HEK293 (cell line): ENCODE measurements around the gene TMED6.
A peak's percentile ranks its signal among the peaks of the same experiment; 100 is the strongest.

Source experiments
- CTCF ChIA-PET: fragments of 350-600 bp; formaldehyde crosslinking; extraction: SDS; loops from one replicate; lab custom pipeline; 2021; ENCODE audit warnings: antibody characterized with exemption; lab: Yijun Ruan, JAX
- POLR2A ChIA-PET: fragments of 300-600 bp; formaldehyde crosslinking; extraction: SDS; loops from one replicate; lab custom pipeline; 2020; ENCODE audit warnings: antibody characterized with exemption, inconsistent platforms; lab: Yijun Ruan, JAX
- H3K27ac ChIP-seq: fragments of 200-500 bp; sonication (Bioruptor generic); 2 replicates; pipeline ENCODE4 v1.5.1; 2014; ENCODE audit warnings: low read depth, low read length, control low read depth, inconsistent platforms; ENCODE audit errors: extremely low read depth
- H3K36me3 ChIP-seq, 2 experiments: fragments of 200-500 bp in 1 of 2; sonication (Bioruptor generic) in 1 of 2; 1 replicate in 1 of 2; 2 replicates in 1 of 2; pipeline ENCODE4 v1.5.1; 2014 to 2017; ENCODE audit warnings: inconsistent platforms in 2 of 2, low read length in 2 of 2; ENCODE audit not compliant: control insufficient read depth in 2 of 2, insufficient read depth in 1 of 2
- H3K4me1 ChIP-seq: fragments of 200-500 bp; sonication (Bioruptor generic); 2 replicates; pipeline ENCODE4 v1.5.1; 2014; ENCODE audit warnings: mild to moderate bottlenecking, low read length, inconsistent platforms; ENCODE audit not compliant: control insufficient read depth, insufficient read depth
- H3K4me3 ChIP-seq: 2 replicates; pipeline ENCODE4 v1.5.1; 2011; ENCODE audit warnings: low read depth, mild to moderate bottlenecking, control low read depth, low read length, moderate library complexity
- H3K9me3 ChIP-seq: fragments of 200-500 bp; sonication (Bioruptor generic); 2 replicates; pipeline ENCODE4 v1.5.1; 2014; ENCODE audit warnings: low read depth, low read length, inconsistent platforms; ENCODE audit not compliant: control insufficient read depth, insufficient read depth
- KLF1 ChIP-seq: fragments of 450-650 bp; formaldehyde crosslinking; IDR thresholded peaks from 2 replicates; pipeline ENCODE4 v1.5.1; 2016; ENCODE audit warnings: missing biosample characterization, missing genetic modification characterization
- KLF8 ChIP-seq: fragments of 450-650 bp; formaldehyde crosslinking; IDR thresholded peaks from 2 replicates; pipeline ENCODE4 v1.5.1; 2016; ENCODE audit warnings: missing biosample characterization, missing genetic modification characterization
- MEIS1 ChIP-seq: sonication (generic); formaldehyde crosslinking; IDR thresholded peaks from 2 replicates; pipeline ENCODE4 v1.8.1; 2022; ENCODE audit warnings: missing genetic modification reagents, mild to moderate bottlenecking, borderline replicate concordance
- PRDM2 ChIP-seq: fragments of 450-650 bp; formaldehyde crosslinking; IDR thresholded peaks from 2 replicates; pipeline ENCODE4 v1.5.1; 2016; ENCODE audit warnings: missing biosample characterization, missing genetic modification characterization, borderline replicate concordance
- SP2 ChIP-seq: fragments of 450-650 bp; formaldehyde crosslinking; IDR thresholded peaks from 2 replicates; pipeline ENCODE4 v1.5.1; 2016; ENCODE audit warnings: missing biosample characterization, missing genetic modification characterization
- TCF7L2 ChIP-seq: IDR thresholded peaks from 2 replicates; pipeline ENCODE4 v1.6.1; 2011; ENCODE audit warnings: low read depth, mild to moderate bottlenecking, inconsistent platforms, low read length, moderate library complexity, borderline replicate concordance
- ZEB2 ChIP-seq: fragments of 450-650 bp; formaldehyde crosslinking; IDR thresholded peaks from 2 replicates; pipeline ENCODE4 v1.5.1; 2016; ENCODE audit warnings: missing biosample characterization, missing genetic modification characterization
- ZNF221 ChIP-seq: fragments of 450-650 bp; formaldehyde crosslinking; IDR thresholded peaks from 2 replicates; pipeline ENCODE4 v1.5.1; 2017; ENCODE audit warnings: missing biosample characterization, missing genetic modification characterization, borderline replicate concordance
- ZNF24 ChIP-seq: fragments of 450-650 bp; formaldehyde crosslinking; IDR thresholded peaks from 2 replicates; pipeline ENCODE4 v1.5.1; 2016; ENCODE audit warnings: missing biosample characterization, missing genetic modification characterization
- ZNF335 ChIP-seq: fragments of 450-650 bp; formaldehyde crosslinking; conservative IDR thresholded peaks from 2 replicates; pipeline ENCODE4 v1.5.1; 2016; ENCODE audit warnings: missing biosample characterization, missing genetic modification characterization
- ZNF366 ChIP-seq: fragments of 450-650 bp; formaldehyde crosslinking; conservative IDR thresholded peaks from 2 replicates; pipeline ENCODE4 v1.5.1; 2016; ENCODE audit warnings: missing biosample characterization, missing genetic modification characterization
- ZNF394 ChIP-seq: fragments of 450-650 bp; formaldehyde crosslinking; IDR thresholded peaks from 2 replicates; pipeline ENCODE4 v1.5.1; 2016; ENCODE audit warnings: missing biosample characterization, missing genetic modification characterization, mild to moderate bottlenecking, moderate library complexity, borderline replicate concordance
- ZNF398 ChIP-seq: fragments of 450-650 bp; formaldehyde crosslinking; IDR thresholded peaks from 2 replicates; pipeline ENCODE4 v1.5.1; 2017; ENCODE audit warnings: missing biosample characterization, missing genetic modification characterization
- ZNF560 ChIP-seq: fragments of 450-650 bp; formaldehyde crosslinking; IDR thresholded peaks from 2 replicates; pipeline ENCODE4 v1.5.1; 2017; ENCODE audit warnings: missing biosample characterization, missing genetic modification characterization, borderline replicate concordance
- ZNF596 ChIP-seq: fragments of 450-650 bp; IDR thresholded peaks from 2 replicates; pipeline ENCODE4 v1.5.0; 2018; ENCODE audit warnings: missing biosample characterization, mild to moderate bottlenecking, missing genetic modification characterization, moderate library complexity
- ZNF792 ChIP-seq: fragments of 450-650 bp; formaldehyde crosslinking; IDR thresholded peaks from 2 replicates; pipeline ENCODE4 v1.5.1; 2016; ENCODE audit warnings: missing biosample characterization, missing genetic modification characterization
- ZSCAN4 ChIP-seq: fragments of 450-650 bp; formaldehyde crosslinking; IDR thresholded peaks from 2 replicates; pipeline ENCODE4 v1.5.1; 2017; ENCODE audit warnings: missing biosample characterization, missing genetic modification characterization
- TF ChIP-seq, protein P1 (sequence below): fragments of 450-650 bp; formaldehyde crosslinking; IDR thresholded peaks from 2 replicates; pipeline ENCODE4 v1.5.1; 2016; ENCODE audit warnings: missing biosample characterization, missing genetic modification characterization
- TF ChIP-seq, protein P2 (sequence below): fragments of 450-650 bp; formaldehyde crosslinking; IDR thresholded peaks from 2 replicates; pipeline ENCODE4 v1.5.1; 2016; ENCODE audit warnings: missing biosample characterization, missing genetic modification characterization

Gene TMED6

DNA sequence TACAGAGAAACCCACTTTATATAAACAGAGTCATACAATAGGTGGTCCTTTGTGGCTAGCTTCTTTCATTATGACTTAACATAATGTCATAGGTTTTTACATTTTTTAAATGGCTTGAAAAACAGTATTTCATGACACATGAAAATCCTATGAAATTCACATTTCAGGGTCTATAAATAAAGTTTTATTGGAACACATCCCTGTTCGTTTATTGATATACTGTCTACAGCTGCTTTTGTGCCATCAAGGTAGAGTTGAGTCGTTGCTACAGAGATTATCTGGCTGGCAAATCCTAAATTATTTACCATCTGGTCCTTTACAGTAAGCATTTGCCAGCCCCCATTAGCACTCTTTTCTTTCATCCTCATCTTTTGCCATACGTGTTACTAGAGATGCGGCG, 38.1 kb downstream of the TMED6 start:
- CTCF ChIA-PET: no interaction called here
- no peaks in the 10 kb centered on the region for H3K4me1 ChIP-seq
- no peak overlapping the region for H3K4me3 ChIP-seq
- TF ChIP-seq ZNF792 (tag by site-specific recombination) (no peak), PRDM2 (tag by site-specific recombination) (no peak), ZNF366 (tag by site-specific recombination) (no peak), ZSCAN4 (tag by site-specific recombination) (no peak), ZNF596 (tag by site-specific recombination) (no peak), ZNF560 (tag by site-specific recombination) (no peak), ZNF221 (no peak), ZNF394 (tag by site-specific recombination) (no peak), TCF7L2 (no peak)
- TF ChIP-seq, all 188 proteins: peak for 0
- H3K9me3 ChIP-seq: no peaks in the 10 kb centered on the region
- peaks cover 14 to 54% of the 10 kb centered on the region in 2 experiments; a peak in 2 of 3 replicates for H3K36me3 ChIP-seq
- POLR2A ChIA-PET: no interaction called here
- no peak overlapping the region for H3K27ac ChIP-seq

DNA sequence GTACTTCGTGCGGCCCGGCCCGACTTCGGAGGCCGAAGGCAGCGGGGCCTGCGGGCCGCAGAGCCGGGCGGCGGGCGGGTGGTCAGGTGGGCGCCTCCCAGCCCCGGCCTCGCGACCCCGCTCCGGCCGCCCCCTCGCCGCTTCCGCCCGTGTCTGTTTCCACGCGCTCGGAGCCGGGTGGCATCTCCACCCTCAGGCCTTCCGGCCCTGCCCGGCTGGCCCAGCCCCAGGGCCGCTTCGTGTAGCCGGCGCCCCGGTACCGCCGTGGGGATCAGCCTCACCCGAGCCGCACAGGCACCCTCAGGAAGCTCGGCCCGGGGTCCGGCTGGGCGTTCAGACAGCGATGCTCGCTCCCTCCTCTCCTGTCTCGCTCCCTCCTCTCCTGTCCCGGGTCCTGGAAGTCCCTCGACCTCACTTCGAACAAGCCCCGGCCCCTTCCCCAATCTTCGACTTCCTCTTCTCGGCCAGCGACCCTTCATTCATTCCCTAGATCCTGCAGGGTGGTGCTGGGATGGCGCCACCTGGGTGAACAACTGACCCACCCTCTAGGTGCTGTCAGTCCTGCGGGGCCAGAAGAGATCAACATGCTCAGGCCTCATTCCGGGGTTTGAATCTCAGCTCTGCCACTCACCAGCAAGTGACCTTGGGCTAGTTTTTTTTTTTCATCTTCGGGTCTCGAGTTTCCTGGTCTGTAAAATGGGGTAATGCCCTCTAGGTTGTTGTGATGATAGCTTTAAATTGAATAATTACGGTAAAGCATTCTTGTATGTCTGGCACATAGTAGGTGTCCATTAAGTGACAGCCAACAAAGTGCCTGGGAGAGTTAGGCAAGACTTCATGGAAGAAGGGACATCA, 39.8 kb downstream of the TMED6 start:
- ChIA-PET POLR2A (interaction anchor here (0.6 to 1.4 kb wide), 4 partner anchors 12 to 206 kb away, joined by 3 to 4 read pairs (median 3); partner anchors contain the start of gene HAS3), CTCF (interaction anchor here (0.7 to 1.3 kb wide), 8 partner anchors 15 to 790 kb away, joined by 3 to 6 read pairs (median 3); partner anchors contain the start of genes NIP7 and PDF)
- H3K4me1 ChIP-seq: no peaks in the 10 kb centered on the region
- no peaks in the 10 kb centered on the region for H3K9me3 ChIP-seq
- peak overlapping the region; percentile 82 for H3K4me3 ChIP-seq
- peak overlapping the region; percentile 93 for H3K27ac ChIP-seq
- peaks cover 14 to 41% of the 10 kb centered on the region in 2 experiments; a peak in 2 of 3 replicates for H3K36me3 ChIP-seq
- TF ChIP-seq ZNF398: 0 out of 2 replicates have a peak, but pooled peaks have one; percentile 27
- TF ChIP-seq KLF1 (tag by site-specific recombination): no peak
- TF ChIP-seq, protein P1, sequence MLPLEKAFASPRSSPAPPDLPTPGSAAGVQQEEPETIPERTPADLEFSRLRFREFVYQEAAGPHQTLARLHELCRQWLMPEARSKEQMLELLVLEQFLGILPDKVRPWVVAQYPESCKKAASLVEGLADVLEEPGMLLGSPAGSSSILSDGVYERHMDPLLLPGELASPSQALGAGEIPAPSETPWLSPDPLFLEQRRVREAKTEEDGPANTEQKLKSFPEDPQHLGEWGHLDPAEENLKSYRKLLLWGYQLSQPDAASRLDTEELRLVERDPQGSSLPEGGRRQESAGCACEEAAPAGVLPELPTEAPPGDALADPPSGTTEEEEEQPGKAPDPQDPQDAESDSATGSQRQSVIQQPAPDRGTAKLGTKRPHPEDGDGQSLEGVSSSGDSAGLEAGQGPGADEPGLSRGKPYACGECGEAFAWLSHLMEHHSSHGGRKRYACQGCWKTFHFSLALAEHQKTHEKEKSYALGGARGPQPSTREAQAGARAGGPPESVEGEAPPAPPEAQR: no peak
- 0 out of 2 replicates have a peak, but pooled peaks have one; percentile 20 for TF ChIP-seq KLF8 (tag by site-specific recombination)
- 0 out of 2 replicates have a peak, but pooled peaks have one; percentile 47 for TF ChIP-seq MEIS1 (CRISPR knock-in tag)
- peak; percentile 49 for TF ChIP-seq SP2 (tag by site-specific recombination)
- TF ChIP-seq ZEB2 (tag by site-specific recombination): peak; percentile 32; the same call in 1 of the 2 replicates
- peak; percentile 88 for TF ChIP-seq ZNF24
- TF ChIP-seq, protein P2, sequence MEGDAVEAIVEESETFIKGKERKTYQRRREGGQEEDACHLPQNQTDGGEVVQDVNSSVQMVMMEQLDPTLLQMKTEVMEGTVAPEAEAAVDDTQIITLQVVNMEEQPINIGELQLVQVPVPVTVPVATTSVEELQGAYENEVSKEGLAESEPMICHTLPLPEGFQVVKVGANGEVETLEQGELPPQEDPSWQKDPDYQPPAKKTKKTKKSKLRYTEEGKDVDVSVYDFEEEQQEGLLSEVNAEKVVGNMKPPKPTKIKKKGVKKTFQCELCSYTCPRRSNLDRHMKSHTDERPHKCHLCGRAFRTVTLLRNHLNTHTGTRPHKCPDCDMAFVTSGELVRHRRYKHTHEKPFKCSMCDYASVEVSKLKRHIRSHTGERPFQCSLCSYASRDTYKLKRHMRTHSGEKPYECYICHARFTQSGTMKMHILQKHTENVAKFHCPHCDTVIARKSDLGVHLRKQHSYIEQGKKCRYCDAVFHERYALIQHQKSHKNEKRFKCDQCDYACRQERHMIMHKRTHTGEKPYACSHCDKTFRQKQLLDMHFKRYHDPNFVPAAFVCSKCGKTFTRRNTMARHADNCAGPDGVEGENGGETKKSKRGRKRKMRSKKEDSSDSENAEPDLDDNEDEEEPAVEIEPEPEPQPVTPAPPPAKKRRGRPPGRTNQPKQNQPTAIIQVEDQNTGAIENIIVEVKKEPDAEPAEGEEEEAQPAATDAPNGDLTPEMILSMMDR (tag by site-specific recombination): peak; percentile 85
- peak; percentile 73 for TF ChIP-seq ZNF335 (tag by site-specific recombination)
